ENCODE data around the gene SLC4A3. TPM values are rescaled to one million over a fixed set of nuclear protein-coding genes. Genes with fewer than 3 reads are reported as not detected.

The SLC4A3 gene
- total RNA-seq, 2 donors from 2014 or later: 0.47 to 0.72 TPM

- H3K9ac ChIP-seq (ENCODE audit: low read depth in 2 of 2, low read length in 2 of 2): no peak overlapping the region
- no peak for TF ChIP-seq CTCF (IDR thresholded peaks at IDR 0.05)
- no peaks in the 10 kb centered on the region for H3K9me3 ChIP-seq
- no peaks in the 10 kb centered on the region for H3K36me3 ChIP-seq
- no peak for DNase-seq
- no peaks in the 10 kb centered on the region for H3K4me1 ChIP-seq
- intact Hi-C loops (cut with DNase I): no loop called here
- H3K27me3 ChIP-seq: no peaks in the 10 kb centered on the region
- no peak overlapping the region for H3K4me3 ChIP-seq
- H3K27ac ChIP-seq: no peak overlapping the region
Measured at GRCh38 chr2:219661197-219661954, 33.9 kb downstream of the SLC4A3 start.

- H3K9me3 ChIP-seq: no peaks in the 10 kb centered on the region
- no peak for DNase-seq
- no peak for TF ChIP-seq CTCF (IDR thresholded peaks at IDR 0.05)
- no peaks in the 10 kb centered on the region for H3K27me3 ChIP-seq
- no peaks in the 10 kb centered on the region for H3K36me3 ChIP-seq
- no peaks in the 10 kb centered on the region for H3K4me1 ChIP-seq
- H3K4me3 ChIP-seq: no peak overlapping the region
- no peak overlapping the region for H3K27ac ChIP-seq
- intact Hi-C loops (cut with DNase I): no loop called here
- no peak overlapping the region for H3K9ac ChIP-seq (ENCODE audit: low read depth in 2 of 2, low read length in 2 of 2)
Measured at GRCh38 chr2:219661955-219662395, 34.5 kb downstream of the SLC4A3 start.

GRCh38 chr2:219662566-219662965, 35.1 kb downstream of the SLC4A3 start:
- H3K27ac ChIP-seq: no peak overlapping the region
- no peak overlapping the region for H3K4me3 ChIP-seq
- H3K9ac ChIP-seq (ENCODE audit: low read depth in 2 of 2, low read length in 2 of 2): no peak overlapping the region
- no peak for TF ChIP-seq CTCF (IDR thresholded peaks at IDR 0.05)
- DNase-seq: no peak
- H3K9me3 ChIP-seq: no peaks in the 10 kb centered on the region
- H3K27me3 ChIP-seq: no peaks in the 10 kb centered on the region
- no peaks in the 10 kb centered on the region for H3K36me3 ChIP-seq
- intact Hi-C loops (cut with DNase I): no loop called here
- no peaks in the 10 kb centered on the region for H3K4me1 ChIP-seq

GRCh38 chr2:219663116-219663762, 35.8 kb downstream of the SLC4A3 start:
- no peaks in the 10 kb centered on the region for H3K36me3 ChIP-seq
- no peaks in the 10 kb centered on the region for H3K27me3 ChIP-seq
- no peak for TF ChIP-seq CTCF (IDR thresholded peaks at IDR 0.05)
- no peak overlapping the region for H3K9ac ChIP-seq (ENCODE audit: low read depth in 2 of 2, low read length in 2 of 2)
- no peak for DNase-seq
- no peaks in the 10 kb centered on the region for H3K9me3 ChIP-seq
- H3K4me3 ChIP-seq: no peak overlapping the region
- H3K4me1 ChIP-seq: no peaks in the 10 kb centered on the region
- no peak overlapping the region for H3K27ac ChIP-seq
- intact Hi-C loops (cut with DNase I): no loop called here

GRCh38 chr2:219664041-219664440, 36.6 kb downstream of the SLC4A3 start:
- intact Hi-C loops (cut with DNase I): no loop called here
- no peak for TF ChIP-seq CTCF (IDR thresholded peaks at IDR 0.05)
- no peak for DNase-seq
- H3K27ac ChIP-seq: no peak overlapping the region
- no peak overlapping the region for H3K4me3 ChIP-seq
- H3K9ac ChIP-seq (ENCODE audit: low read depth in 2 of 2, low read length in 2 of 2): no peak overlapping the region
- H3K27me3 ChIP-seq: no peaks in the 10 kb centered on the region
- H3K9me3 ChIP-seq: no peaks in the 10 kb centered on the region
- no peaks in the 10 kb centered on the region for H3K4me1 ChIP-seq
- no peaks in the 10 kb centered on the region for H3K36me3 ChIP-seq

Data from colonic mucosa (tissue), 4 donors.